ENCODE results near the gene CENPE. TPM values are rescaled to one million over a fixed set of nuclear protein-coding genes. Genes with fewer than 3 reads are reported as not detected.

Gene CENPE
- total and polyA plus RNA-seq, 8 donors, result 0.04 to 2.7 (median 0.39) TPM

- TF ChIP-seq, protein P1, sequence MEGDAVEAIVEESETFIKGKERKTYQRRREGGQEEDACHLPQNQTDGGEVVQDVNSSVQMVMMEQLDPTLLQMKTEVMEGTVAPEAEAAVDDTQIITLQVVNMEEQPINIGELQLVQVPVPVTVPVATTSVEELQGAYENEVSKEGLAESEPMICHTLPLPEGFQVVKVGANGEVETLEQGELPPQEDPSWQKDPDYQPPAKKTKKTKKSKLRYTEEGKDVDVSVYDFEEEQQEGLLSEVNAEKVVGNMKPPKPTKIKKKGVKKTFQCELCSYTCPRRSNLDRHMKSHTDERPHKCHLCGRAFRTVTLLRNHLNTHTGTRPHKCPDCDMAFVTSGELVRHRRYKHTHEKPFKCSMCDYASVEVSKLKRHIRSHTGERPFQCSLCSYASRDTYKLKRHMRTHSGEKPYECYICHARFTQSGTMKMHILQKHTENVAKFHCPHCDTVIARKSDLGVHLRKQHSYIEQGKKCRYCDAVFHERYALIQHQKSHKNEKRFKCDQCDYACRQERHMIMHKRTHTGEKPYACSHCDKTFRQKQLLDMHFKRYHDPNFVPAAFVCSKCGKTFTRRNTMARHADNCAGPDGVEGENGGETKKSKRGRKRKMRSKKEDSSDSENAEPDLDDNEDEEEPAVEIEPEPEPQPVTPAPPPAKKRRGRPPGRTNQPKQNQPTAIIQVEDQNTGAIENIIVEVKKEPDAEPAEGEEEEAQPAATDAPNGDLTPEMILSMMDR (IDR thresholded peaks at IDR 0.05), result no peak
- Histone ChIP-seq H3K4me1 (peaks cover 5 to 19% (median 7%) of the 10 kb centered on the region in 3 donors), H3K36me3 (peaks cover 0 to 9% (median 0%) of the 10 kb centered on the region in 3 donors), H3K27me3 (no peaks in the 10 kb centered on the region), H3K9me3 (no peaks in the 10 kb centered on the region), H3K27ac (no peak overlapping the region), H3K4me3 (no peak overlapping the region)
- no peak for FAIRE-seq
- 70 to 72% methylated on average over 3 of the region's 3 CpGs for WGBS, 2 donors
- intact Hi-C loops (cut with DNase I), result no loop called here
- DNase-seq, result no peak
- no peak for ATAC-seq
These were observed 103.1 kb downstream of the CENPE start for GRCh38 chr4:103095080-103095479.

- no peak for FAIRE-seq
- Histone ChIP-seq H3K27ac (no peak overlapping the region), H3K9me3 (no peaks in the 10 kb centered on the region), H3K36me3 (peaks cover 0 to 21% (median 0%) of the 10 kb centered on the region in 3 donors), H3K27me3 (no peaks in the 10 kb centered on the region), H3K4me1 (peaks cover 0 to 5% (median 1%) of the 10 kb centered on the region in 3 donors), H3K4me3 (no peak overlapping the region)
- TF ChIP-seq, protein P1 (IDR thresholded peaks at IDR 0.05), result no peak
- no peak for DNase-seq
- no peak for ATAC-seq
- intact Hi-C loops (cut with DNase I), result no loop called here
These were observed 105.9 kb downstream of the CENPE start for GRCh38 chr4:103092245-103092644.

GRCh38 chr4:103091601-103092223 is 106.4 kb downstream of the CENPE start:
- peaks cover 0 to under 1% (median 0%) of the 10 kb centered on the region in 3 donors for H3K4me1 ChIP-seq
- ATAC-seq (peak; percentile 40 to 82 (median 80)), FAIRE-seq (no peak), DNase-seq (peak in 2 of 6 donors; percentile 9 to 45)
- TF ChIP-seq, protein P1 (IDR thresholded peaks at IDR 0.05), result peak in 3 of 4 donors; percentile 22 to 43 (median 40)
- no peak overlapping the region for H3K4me3 ChIP-seq
- no peak overlapping the region for H3K27ac ChIP-seq
- WGBS, 2 donors, result 39 to 41% methylated on average over 3 of the region's 3 CpGs
- peaks cover 0 to 21% (median 0%) of the 10 kb centered on the region in 3 donors for H3K36me3 ChIP-seq
- intact Hi-C loops (cut with DNase I), result no loop called here
- no peaks in the 10 kb centered on the region for H3K9me3 ChIP-seq
- no peaks in the 10 kb centered on the region for H3K27me3 ChIP-seq

- no peak for DNase-seq
- Histone ChIP-seq H3K36me3 (peaks cover 0 to 21% (median 4%) of the 10 kb centered on the region in 3 donors), H3K27ac (no peak overlapping the region), H3K27me3 (no peaks in the 10 kb centered on the region), H3K9me3 (no peaks in the 10 kb centered on the region), H3K4me1 (no peaks in the 10 kb centered on the region), H3K4me3 (no peak overlapping the region)
- TF ChIP-seq, protein P1 (IDR thresholded peaks at IDR 0.05), result no peak
- intact Hi-C loops (cut with DNase I), result loop anchor here in 1 of 3 donors (10.0 kb wide), 1 partner anchor 475 kb away; no protein-coding TSS in a partner anchor
- ATAC-seq, result no peak
- 74 to 75% methylated on average over 2 of the region's 2 CpGs for WGBS, 2 donors
- no peak for FAIRE-seq
These were observed 108.7 kb downstream of the CENPE start for GRCh38 chr4:103089481-103089880.

- peaks cover 0 to 21% (median 4%) of the 10 kb centered on the region in 3 donors for H3K36me3 ChIP-seq
These were observed 111.6 kb downstream of the CENPE start for GRCh38 chr4:103086551-103086950.

More at GRCh38 chr4:103086551-103086950, 111.6 kb downstream of the CENPE start:
- TF ChIP-seq, protein P1 (IDR thresholded peaks at IDR 0.05), result no peak
- no peak overlapping the region for H3K4me3 ChIP-seq
- 74 to 76% methylated on average over 1 of the region's 1 CpG for WGBS, 2 donors
- no peak for DNase-seq
- H3K4me1 ChIP-seq, result no peaks in the 10 kb centered on the region
- no peaks in the 10 kb centered on the region for H3K9me3 ChIP-seq
- intact Hi-C loops (cut with DNase I), result loop anchor here in 1 of 3 donors (10.0 kb wide), 1 partner anchor 472 kb away; no protein-coding TSS in a partner anchor
- no peak for FAIRE-seq
- ATAC-seq, result no peak
- H3K27ac ChIP-seq, result no peak overlapping the region
- H3K27me3 ChIP-seq, result no peaks in the 10 kb centered on the region
